Astrocyte (in vitro differentiated cells and primary cell): ENCODE measurements around the gene CD99L2. TPM values are rescaled to one million over a fixed set of nuclear protein-coding genes. Genes with fewer than 3 reads are reported as not detected.

Experiments
- DNase-seq: peaks from one replicate; pipeline ENCODE4 v3.0.0-alpha.2; 2010; ENCODE audit warnings: low read depth
- FAIRE-seq: peaks from 2 replicates; lab custom pipeline; 2011; peaks lifted over from hg19 to GRCh38; lab: Jason Lieb, UNC
- H2AFZ ChIP-seq: 2 replicates; pipeline ENCODE4 v1.6.0; 2012; ENCODE audit warnings: low read depth, low read length, inconsistent platforms
- H3K27ac ChIP-seq: 2 replicates; pipeline ENCODE4 v1.5.1; 2011; ENCODE audit warnings: low read depth, low read length, inconsistent platforms
- H3K27me3 ChIP-seq: 2 replicates; pipeline ENCODE4 v1.6.0; 2011; ENCODE audit warnings: low read length, inconsistent platforms; ENCODE audit not compliant: insufficient read depth
- H3K36me3 ChIP-seq: 2 replicates; pipeline ENCODE4 v1.5.1; 2011; ENCODE audit warnings: low read length, inconsistent platforms; ENCODE audit not compliant: insufficient read depth
- H3K4me1 ChIP-seq: 2 replicates; pipeline ENCODE4 v1.5.1; 2011; ENCODE audit warnings: low read length, inconsistent platforms; ENCODE audit not compliant: insufficient read depth
- H3K4me2 ChIP-seq: 2 replicates; pipeline ENCODE4 v1.6.0; 2012; ENCODE audit warnings: low read length, inconsistent platforms
- H3K4me3 ChIP-seq: 2 replicates; pipeline ENCODE4 v1.5.1; 2011; ENCODE audit warnings: low read depth, mild to moderate bottlenecking, low read length, inconsistent platforms; ENCODE audit not compliant: insufficient read depth
- H3K79me2 ChIP-seq: 2 replicates; pipeline ENCODE4 v1.6.0; 2012; ENCODE audit warnings: mild to moderate bottlenecking, low read length, inconsistent platforms; ENCODE audit not compliant: insufficient read depth
- H3K9ac ChIP-seq: 2 replicates; pipeline ENCODE4 v1.6.0; 2012; ENCODE audit warnings: mild to moderate bottlenecking, low read length, inconsistent platforms
- H3K9me3 ChIP-seq: 2 replicates; pipeline ENCODE4 v1.5.1; 2012; ENCODE audit warnings: low read depth, mild to moderate bottlenecking, low read length, inconsistent platforms; ENCODE audit not compliant: insufficient read depth
- H4K20me1 ChIP-seq: 2 replicates; pipeline ENCODE4 v1.6.0; 2012; ENCODE audit warnings: low read length, inconsistent platforms; ENCODE audit not compliant: insufficient read depth
- H3K27ac Mint-ChIP-seq: one replicate; pipeline ENCODE4 v1.8.0; 2021; ENCODE audit warnings: mild to moderate bottlenecking, mixed read lengths; ENCODE audit not compliant: unreplicated experiment
- H3K27me3 Mint-ChIP-seq: one replicate; pipeline ENCODE4 v1.8.0; 2021; ENCODE audit warnings: low read depth, mixed read lengths; ENCODE audit not compliant: unreplicated experiment
- H3K36me3 Mint-ChIP-seq: one replicate; pipeline ENCODE4 v1.8.0; 2021; ENCODE audit warnings: low read depth, mixed read lengths; ENCODE audit not compliant: unreplicated experiment
- H3K4me1 Mint-ChIP-seq: one replicate; pipeline ENCODE4 v1.8.0; 2021; ENCODE audit warnings: low read depth, mixed read lengths; ENCODE audit not compliant: unreplicated experiment
- H3K4me3 Mint-ChIP-seq: one replicate; pipeline ENCODE4 v1.8.0; 2021; ENCODE audit warnings: mild to moderate bottlenecking, moderate library complexity, mixed read lengths; ENCODE audit not compliant: unreplicated experiment
- H3K9me3 Mint-ChIP-seq: one replicate; pipeline ENCODE4 v1.8.0; 2021; ENCODE audit warnings: mild to moderate bottlenecking, mixed read lengths; ENCODE audit not compliant: unreplicated experiment
- EZH2 ChIP-seq: IDR thresholded peaks from 2 replicates; pipeline ENCODE4 v1.6.1; 2012; ENCODE audit warnings: mild to moderate bottlenecking, low read length, inconsistent platforms; ENCODE audit not compliant: insufficient read depth
- total RNA-seq: library from RNA; stranded (reverse); gene quantifications from 2 replicates; pipeline ENCODE4 v1.2.1, GENCODE V29; 2021
- TF ChIP-seq, protein P1 (sequence below): IDR thresholded peaks from 2 replicates; pipeline ENCODE4 v1.5.1; 2011; ENCODE audit warnings: low read depth, mild to moderate bottlenecking, inconsistent platforms, low read length, moderate library complexity; ENCODE audit not compliant: insufficient read depth

The CD99L2 gene
- total RNA-seq, 1 donor from 2014 or later = 38.4 TPM

DNA sequence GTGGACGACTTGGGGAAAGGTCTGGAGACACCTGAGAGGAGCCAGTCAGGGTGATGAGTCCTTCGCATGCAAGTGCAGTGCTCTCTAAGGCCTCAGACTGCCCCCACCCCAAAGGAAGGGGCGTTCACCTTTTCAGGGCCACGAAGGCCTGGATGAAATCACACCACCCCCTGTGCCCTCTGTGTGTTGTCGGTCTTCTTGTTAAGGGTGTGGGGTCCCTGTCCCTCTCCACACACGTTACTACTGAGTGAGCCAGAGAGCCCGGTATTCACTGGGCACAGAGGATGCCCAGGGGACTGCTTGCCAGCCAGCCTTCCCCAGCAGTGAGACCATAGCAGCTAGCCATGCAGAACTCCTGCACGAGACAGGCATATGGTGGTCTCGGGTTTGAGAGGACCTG, 133.2 kb downstream of the CD99L2 start:
- Histone ChIP-seq H3K4me2 (no peak overlapping the region), H3K9me3 (no peaks in the 10 kb centered on the region), H3K27ac (no peak overlapping the region), H4K20me1 (no peaks in the 10 kb centered on the region), H3K79me2 (no peaks in the 10 kb centered on the region), H3K27me3 (no peaks in the 10 kb centered on the region), H3K4me3 (no peak overlapping the region), H2AFZ (no peak overlapping the region), H3K36me3 (no peaks in the 10 kb centered on the region), H3K4me1 (peaks cover 13% of the 10 kb centered on the region), H3K9ac (no peak overlapping the region)
- Mint-ChIP-seq H3K4me3 (no peak overlapping the region), H3K36me3 (no peaks in the 10 kb centered on the region), H3K4me1 (peaks cover 12% of the 10 kb centered on the region), H3K9me3 (no peaks in the 10 kb centered on the region), H3K27ac (no peak overlapping the region), H3K27me3 (no peaks in the 10 kb centered on the region)
- no peak for TF ChIP-seq EZH2
- TF ChIP-seq, protein P1, sequence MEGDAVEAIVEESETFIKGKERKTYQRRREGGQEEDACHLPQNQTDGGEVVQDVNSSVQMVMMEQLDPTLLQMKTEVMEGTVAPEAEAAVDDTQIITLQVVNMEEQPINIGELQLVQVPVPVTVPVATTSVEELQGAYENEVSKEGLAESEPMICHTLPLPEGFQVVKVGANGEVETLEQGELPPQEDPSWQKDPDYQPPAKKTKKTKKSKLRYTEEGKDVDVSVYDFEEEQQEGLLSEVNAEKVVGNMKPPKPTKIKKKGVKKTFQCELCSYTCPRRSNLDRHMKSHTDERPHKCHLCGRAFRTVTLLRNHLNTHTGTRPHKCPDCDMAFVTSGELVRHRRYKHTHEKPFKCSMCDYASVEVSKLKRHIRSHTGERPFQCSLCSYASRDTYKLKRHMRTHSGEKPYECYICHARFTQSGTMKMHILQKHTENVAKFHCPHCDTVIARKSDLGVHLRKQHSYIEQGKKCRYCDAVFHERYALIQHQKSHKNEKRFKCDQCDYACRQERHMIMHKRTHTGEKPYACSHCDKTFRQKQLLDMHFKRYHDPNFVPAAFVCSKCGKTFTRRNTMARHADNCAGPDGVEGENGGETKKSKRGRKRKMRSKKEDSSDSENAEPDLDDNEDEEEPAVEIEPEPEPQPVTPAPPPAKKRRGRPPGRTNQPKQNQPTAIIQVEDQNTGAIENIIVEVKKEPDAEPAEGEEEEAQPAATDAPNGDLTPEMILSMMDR = no peak
- no peak for FAIRE-seq
- DNase-seq = no peak

DNA sequence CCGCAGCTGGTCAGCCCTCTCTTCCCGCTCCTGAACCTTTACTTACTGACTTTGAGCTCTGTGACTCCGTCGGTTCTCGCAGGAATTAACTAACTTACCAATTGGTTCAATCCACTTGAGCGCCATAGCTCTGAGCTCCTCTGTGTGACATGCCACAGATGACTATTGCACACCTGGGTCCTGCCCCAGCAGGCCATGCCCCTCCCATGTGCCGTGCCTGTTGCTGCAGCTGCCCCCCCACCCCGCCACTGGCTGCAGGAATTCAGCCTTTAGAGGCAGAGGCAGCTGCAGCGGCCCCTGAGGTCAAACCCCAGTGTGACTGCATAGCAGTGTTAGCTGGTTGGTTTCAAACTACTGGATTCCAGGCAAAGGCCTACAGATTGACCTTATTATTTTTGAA, 134.7 kb downstream of the CD99L2 start:
- H3K4me2 ChIP-seq = no peak overlapping the region
- no peaks in the 10 kb centered on the region for H3K9me3 ChIP-seq
- no peak overlapping the region for H3K27ac Mint-ChIP-seq
- H3K9ac ChIP-seq = no peak overlapping the region
- no peak overlapping the region for H3K4me3 Mint-ChIP-seq
- no peaks in the 10 kb centered on the region for H3K9me3 Mint-ChIP-seq
- H3K4me1 Mint-ChIP-seq = peaks cover 12% of the 10 kb centered on the region
- no peaks in the 10 kb centered on the region for H4K20me1 ChIP-seq
- no peak overlapping the region for H3K4me3 ChIP-seq
- TF ChIP-seq EZH2 = no peak
- TF ChIP-seq, protein P1 = no peak
- FAIRE-seq = no peak
- H2AFZ ChIP-seq = no peak overlapping the region
- H3K27ac ChIP-seq = no peak overlapping the region
- no peaks in the 10 kb centered on the region for H3K79me2 ChIP-seq
- no peaks in the 10 kb centered on the region for H3K27me3 Mint-ChIP-seq
- H3K4me1 ChIP-seq = peaks cover 13% of the 10 kb centered on the region
- H3K27me3 ChIP-seq = no peaks in the 10 kb centered on the region
- H3K36me3 Mint-ChIP-seq = peaks cover 2% of the 10 kb centered on the region
- H3K36me3 ChIP-seq = no peaks in the 10 kb centered on the region
- no peak for DNase-seq

DNA sequence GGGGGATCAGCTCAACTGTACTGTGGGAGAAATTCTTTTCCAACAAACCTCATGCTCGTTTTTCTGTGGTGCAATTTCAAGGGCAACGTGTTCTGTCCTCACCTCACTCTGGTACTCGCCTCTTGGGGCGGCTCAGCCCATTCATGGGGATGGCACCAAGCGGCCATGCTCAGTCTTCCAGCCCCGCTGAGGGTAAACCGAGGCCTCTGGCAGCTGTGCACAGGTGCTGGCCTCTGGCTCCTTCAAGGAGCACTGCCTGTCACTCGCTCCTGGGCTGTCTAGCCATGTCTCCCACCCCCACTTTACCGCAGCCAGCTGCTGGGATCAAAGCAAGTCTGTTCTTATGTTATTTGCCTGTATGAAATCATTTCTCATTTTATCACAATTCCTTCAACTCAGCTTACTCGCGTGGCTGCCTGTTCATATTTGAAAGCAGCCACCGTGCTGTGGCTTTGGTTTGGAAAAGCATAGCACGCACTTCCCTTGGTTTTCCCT, 135.1 kb downstream of the CD99L2 start:
- Histone ChIP-seq H3K9me3 (no peaks in the 10 kb centered on the region), H3K9ac (no peak overlapping the region), H3K4me3 (no peak overlapping the region), H2AFZ (no peak overlapping the region), H3K27ac (no peak overlapping the region), H3K27me3 (no peaks in the 10 kb centered on the region), H4K20me1 (no peaks in the 10 kb centered on the region), H3K36me3 (no peaks in the 10 kb centered on the region), H3K79me2 (no peaks in the 10 kb centered on the region), H3K4me1 (peaks cover 13% of the 10 kb centered on the region), H3K4me2 (no peak overlapping the region)
- H3K9me3 Mint-ChIP-seq = no peaks in the 10 kb centered on the region
- FAIRE-seq (no peak), DNase-seq (no peak)
- TF ChIP-seq EZH2 = no peak
- TF ChIP-seq, protein P1 = no peak
- H3K4me1 Mint-ChIP-seq = peaks cover 12% of the 10 kb centered on the region
- H3K27me3 Mint-ChIP-seq = no peaks in the 10 kb centered on the region
- no peak overlapping the region for H3K27ac Mint-ChIP-seq
- peaks cover 2% of the 10 kb centered on the region for H3K36me3 Mint-ChIP-seq
- H3K4me3 Mint-ChIP-seq = no peak overlapping the region
